ENCODE results near the gene SLC4A4. TPM values are rescaled to one million over a fixed set of nuclear protein-coding genes. Genes with fewer than 3 reads are reported as not detected.
"Not testable (repeated sequence)": the region's sequence is repeated elsewhere in the genome, so short reads cannot be mapped to it uniquely, and the experiment has no call there.

SLC4A4 gene
- polyA plus RNA-seq, 12 donors, result 7.3 to 17.4 (median 12.4) TPM; not detected in 1

GRCh38 chr4:71408961-71409360 lies 70.1 kb downstream of the SLC4A4 start:
- not testable (repeated sequence) for DNase-seq

DNA sequence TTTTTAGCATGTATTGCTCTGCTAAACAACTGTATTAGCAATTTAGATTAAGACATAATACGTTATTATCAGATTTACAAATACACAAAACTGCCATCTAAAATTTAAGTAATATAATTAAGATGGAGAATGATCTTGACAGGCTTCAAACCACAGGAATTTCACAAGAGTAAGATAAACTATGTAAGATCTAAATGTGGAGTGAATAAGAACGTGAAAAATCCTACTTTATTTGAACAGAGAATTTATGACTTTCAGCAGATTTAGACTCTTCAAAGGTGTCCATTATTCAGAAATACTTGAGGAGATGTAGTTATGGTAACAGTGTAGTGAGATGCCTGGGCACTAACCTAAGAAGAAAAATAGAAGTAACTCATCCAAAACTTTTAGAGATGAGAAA lies 73.2 kb downstream of the SLC4A4 start:
- DNase-seq, result no peak

GRCh38 chr4:71415491-71415890 lies 76.7 kb downstream of the SLC4A4 start:
- DNase-seq, result no peak

GRCh38 chr4:71417150-71417549 lies 78.3 kb downstream of the SLC4A4 start:
- DNase-seq, result no peak

- DNase-seq, result no peak
Observed at GRCh38 chr4:71426381-71427042, 87.7 kb downstream of the SLC4A4 start.

GRCh38 chr4:71429106-71429505 lies 90.3 kb downstream of the SLC4A4 start:
- no peak for DNase-seq

GRCh38 chr4:71429962-71430361 lies 91.1 kb downstream of the SLC4A4 start:
- DNase-seq, result no peak

- no peak for DNase-seq
Observed at GRCh38 chr4:71430609-71431008, 91.8 kb downstream of the SLC4A4 start.

DNA sequence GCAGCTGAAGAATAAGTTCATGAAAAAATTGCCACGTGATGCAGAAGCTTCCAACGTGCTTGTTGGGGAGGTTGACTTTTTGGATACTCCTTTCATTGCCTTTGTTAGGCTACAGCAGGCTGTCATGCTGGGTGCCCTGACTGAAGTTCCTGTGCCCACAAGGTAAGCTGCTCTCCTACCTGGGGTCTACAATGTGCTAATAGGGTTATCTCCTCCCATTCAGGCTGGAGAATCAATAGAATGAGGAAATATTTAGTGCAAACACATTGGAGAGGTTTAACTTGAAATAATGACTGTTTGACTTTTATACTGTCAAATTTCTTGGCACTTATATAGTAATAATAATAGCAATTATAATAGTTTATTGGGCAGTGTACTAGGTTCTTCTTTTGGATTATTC lies 101.8 kb downstream of the SLC4A4 start:
- DNase-seq, result no peak

GRCh38 chr4:71441186-71442169 lies 102.7 kb downstream of the SLC4A4 start:
- no peak for DNase-seq

DNA sequence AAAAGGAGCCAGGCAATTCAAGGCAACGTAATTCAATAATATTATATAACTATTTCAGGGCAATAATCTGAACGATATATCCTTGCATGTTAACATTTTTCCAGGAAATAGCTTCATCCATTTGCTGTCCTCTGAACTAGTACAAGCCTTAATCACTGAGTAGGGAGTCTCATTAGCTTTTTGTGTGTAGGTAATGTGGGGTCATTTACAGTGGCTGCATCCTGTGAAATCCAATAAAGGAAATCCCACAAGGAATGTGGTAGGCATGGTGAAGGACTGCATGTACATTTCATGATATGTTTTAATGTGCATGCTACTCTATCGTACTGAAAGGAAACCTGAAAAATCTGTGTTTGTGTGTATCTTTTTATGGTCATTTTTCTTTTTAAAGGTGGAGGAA lies 103.5 kb downstream of the SLC4A4 start:
- DNase-seq, result no peak

DNA sequence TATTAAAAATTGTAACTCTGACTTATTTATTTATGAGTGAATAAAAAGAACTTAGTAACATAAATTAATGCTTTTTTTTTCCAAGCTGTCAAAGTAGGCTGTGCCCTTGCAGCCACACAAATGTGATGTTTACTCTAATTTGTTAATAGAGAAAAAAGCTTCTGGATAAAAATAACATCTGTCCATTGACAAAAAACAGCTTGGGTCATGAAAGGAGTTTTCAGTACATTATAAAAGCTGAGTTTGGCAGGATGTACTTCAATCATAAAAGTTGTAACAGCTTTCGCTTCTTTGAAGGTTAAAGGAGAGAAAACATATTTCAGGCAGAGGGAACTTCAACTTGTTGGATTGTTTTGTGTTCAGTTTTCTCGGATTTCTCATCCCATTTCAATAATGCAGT lies 105.6 kb downstream of the SLC4A4 start:
- no peak for DNase-seq

DNA sequence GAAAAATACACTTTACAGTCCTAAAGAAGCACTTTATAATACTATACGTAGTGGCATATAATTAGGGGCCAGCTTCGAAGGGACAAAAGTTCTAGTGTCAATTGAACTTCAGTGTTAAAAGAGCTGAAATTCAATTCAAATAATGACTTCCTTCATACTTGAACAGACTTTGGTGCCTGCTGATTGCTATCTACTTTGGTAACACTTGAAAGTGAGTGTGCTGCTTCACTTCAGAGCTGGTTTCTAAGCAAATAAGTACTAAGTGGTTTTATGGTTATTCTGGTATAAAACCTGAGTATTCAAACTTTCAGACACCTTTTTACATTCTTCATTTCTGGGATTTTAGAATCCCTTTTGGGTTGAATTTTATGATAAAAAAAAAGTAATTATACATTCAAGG lies 107.0 kb downstream of the SLC4A4 start:
- DNase-seq, result no peak

- no peak for DNase-seq
Observed at GRCh38 chr4:71446479-71447081, 107.8 kb downstream of the SLC4A4 start.

DNA sequence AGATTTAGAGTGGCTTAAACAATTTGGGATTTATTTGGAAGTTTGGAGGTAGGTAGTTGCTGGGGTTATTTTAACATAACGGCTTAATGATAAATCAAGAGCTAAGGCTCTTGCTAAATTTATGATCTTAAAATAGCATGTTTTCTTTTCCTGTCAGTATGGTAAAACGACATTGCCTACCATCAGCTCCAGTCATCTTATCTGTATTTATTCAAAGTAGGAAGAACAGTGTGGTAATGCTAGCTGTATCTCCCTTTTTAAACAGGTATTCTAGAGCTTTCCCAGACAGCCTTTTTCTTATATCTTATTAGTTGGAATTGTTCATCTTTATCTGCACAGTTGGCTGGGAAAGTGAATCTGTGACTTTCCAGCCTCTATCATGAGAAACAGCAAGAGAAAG lies 110.2 kb downstream of the SLC4A4 start:
- DNase-seq, result no peak

GRCh38 chr4:71449878-71450277 lies 111.1 kb downstream of the SLC4A4 start:
- DNase-seq, result no peak

DNA sequence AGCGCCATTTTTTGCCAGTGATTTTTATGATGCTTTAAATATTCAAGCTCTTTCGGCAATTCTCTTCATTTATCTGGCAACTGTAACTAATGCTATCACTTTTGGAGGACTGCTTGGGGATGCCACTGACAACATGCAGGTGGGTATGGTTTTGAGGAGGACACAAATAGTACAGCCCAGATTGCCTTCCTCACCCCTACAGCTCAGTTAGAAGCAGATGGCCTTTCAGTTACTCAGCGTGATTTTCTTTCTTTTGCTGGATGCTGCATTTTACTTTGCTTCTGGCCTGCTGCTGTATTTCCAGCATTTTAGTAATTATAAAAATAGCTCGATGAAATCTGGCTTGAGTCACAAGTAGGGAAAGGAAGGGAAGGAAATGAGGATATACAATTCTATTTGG lies 114.7 kb downstream of the SLC4A4 start:
- DNase-seq, result no peak

GRCh38 chr4:71456841-71457240 lies 118.0 kb downstream of the SLC4A4 start:
- DNase-seq, result no peak

DNA sequence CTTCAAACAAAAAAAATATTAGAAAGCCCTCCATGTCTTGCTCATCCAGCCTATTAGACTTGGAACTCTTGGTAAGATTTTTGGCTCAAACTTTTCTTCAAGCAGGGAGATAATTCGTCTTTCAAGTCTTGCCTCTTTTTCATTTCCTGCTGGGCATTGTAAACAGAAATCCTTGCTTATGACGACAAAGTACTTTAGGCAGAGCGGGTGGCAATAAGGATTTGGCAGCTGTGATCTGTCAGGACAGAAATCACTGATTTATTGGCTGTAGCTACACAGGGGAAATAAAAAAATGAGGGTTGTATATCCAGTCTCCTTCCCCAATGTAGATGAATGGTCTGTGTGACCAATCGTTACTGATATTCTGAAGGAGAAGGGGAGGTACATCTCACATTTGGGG lies 121.6 kb downstream of the SLC4A4 start:
- no peak for DNase-seq

GRCh38 chr4:71461422-71461821 lies 122.6 kb downstream of the SLC4A4 start:
- DNase-seq, result no peak

- DNase-seq, result no peak
Observed at GRCh38 chr4:71466775-71467174, 128.0 kb downstream of the SLC4A4 start.

GRCh38 chr4:71468116-71468710 lies 129.4 kb downstream of the SLC4A4 start:
- DNase-seq, result no peak

Data from muscle of arm (tissue), 12 donors.